HepG2 (cell line): ENCODE results near the gene BIN1.

ENCODE experiments used
- CBFB ChIP-seq: sonication (generic); formaldehyde crosslinking; IDR thresholded peaks from 2 replicates; pipeline ENCODE4 v1.4.0; 2020; ENCODE audit warnings: missing genetic modification reagents
- HMG20B ChIP-seq: conservative IDR thresholded peaks from 2 replicates; pipeline ENCODE4 v1.6.1; 2016; ENCODE audit warnings: missing genetic modification reagents, missing compliant biosample characterization
- HOXA5 ChIP-seq: sonication (generic); formaldehyde crosslinking; IDR thresholded peaks from 2 replicates; pipeline ENCODE4 v1.4.0; 2020; ENCODE audit warnings: missing genetic modification reagents
- POLR2A ChIP-seq, 2 experiments: IDR thresholded peaks; 2 replicates each; pipeline ENCODE4 v1.6.1; 2011; ENCODE audit warnings: low read depth in 2 of 2, low read length in 2 of 2, mild to moderate bottlenecking in 1 of 2, moderate library complexity in 1 of 2; ENCODE audit not compliant: insufficient read depth in 1 of 2
- POLR2AphosphoS5 ChIP-seq: IDR thresholded peaks from 2 replicates; pipeline ENCODE4 v1.6.1; 2012; ENCODE audit warnings: low read depth, low read length
- RXRA ChIP-seq: sonication (generic); formaldehyde crosslinking; IDR thresholded peaks from 2 replicates; pipeline ENCODE4 v1.5.1; 2020; ENCODE audit warnings: missing genetic modification reagents
- TAF15 ChIP-seq: fragments of 200-400 bp; formaldehyde crosslinking; IDR thresholded peaks from one replicate; pipeline ENCODE4 v1.6.1; 2018; ENCODE audit warnings: mild to moderate bottlenecking, low read depth, low read length; ENCODE audit not compliant: poor library complexity, severe bottlenecking
- ZNF354B ChIP-seq: sonication (generic); formaldehyde crosslinking; IDR thresholded peaks from 2 replicates; pipeline ENCODE4 v1.8.0; 2022; ENCODE audit warnings: mild to moderate bottlenecking, missing genetic modification reagents
- ZNF670 ChIP-seq: sonication (generic); formaldehyde crosslinking; IDR thresholded peaks from 2 replicates; pipeline ENCODE4 v1.8.0; 2022; ENCODE audit warnings: mild to moderate bottlenecking, missing genetic modification reagents, borderline replicate concordance
- ZSCAN22 ChIP-seq: sonication (generic); formaldehyde crosslinking; IDR thresholded peaks from 2 replicates; pipeline ENCODE4 v1.4.0; 2020; ENCODE audit warnings: mild to moderate bottlenecking, missing genetic modification reagents
- TF ChIP-seq, protein P1 (sequence below): sonication (generic); formaldehyde crosslinking; IDR thresholded peaks from 2 replicates; pipeline ENCODE4 v1.5.0; 2020; ENCODE audit warnings: mild to moderate bottlenecking, missing genetic modification reagents, moderate library complexity

DNA sequence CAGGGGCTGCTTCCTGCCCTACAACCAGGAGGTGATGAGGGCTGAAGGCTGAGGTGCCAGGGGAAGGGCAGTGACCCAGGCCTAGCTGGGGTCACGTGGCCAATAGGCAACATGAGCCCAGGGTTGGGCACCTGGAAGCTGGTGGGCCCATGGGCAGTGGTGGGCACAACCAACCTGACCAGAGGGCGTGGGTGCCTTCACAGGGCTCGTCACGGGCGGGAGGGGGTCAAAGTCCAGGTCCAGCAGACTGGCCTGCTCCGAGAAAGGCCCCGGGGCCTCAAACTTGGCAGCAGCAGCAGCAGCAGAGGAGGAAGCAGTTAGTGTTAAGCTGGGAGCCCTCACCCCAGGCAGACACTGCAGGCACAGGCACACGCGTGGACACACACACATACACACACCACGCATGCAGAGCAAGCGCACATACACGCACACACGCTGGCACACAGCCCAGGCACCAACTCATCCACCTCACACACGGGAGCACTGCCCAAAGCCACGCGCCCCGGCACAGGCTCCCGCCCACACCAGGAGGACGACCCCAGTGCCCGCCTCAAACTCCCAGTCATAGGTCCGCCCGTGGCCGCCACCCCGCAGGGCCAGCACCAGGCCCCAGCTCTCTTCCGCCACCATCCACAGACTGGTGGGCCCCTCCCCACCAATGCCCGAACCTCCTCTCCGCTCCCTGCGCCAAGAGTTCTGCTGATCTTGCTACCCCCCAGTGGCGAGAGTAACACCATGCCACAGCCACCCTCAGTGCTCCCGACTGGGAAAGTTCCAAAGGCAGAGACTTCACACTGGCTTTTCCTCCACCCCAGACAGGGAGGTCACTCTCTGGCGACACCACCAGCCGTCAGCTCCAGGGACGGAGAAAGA lies 53.0 kb downstream of the BIN1 start:
- TF ChIP-seq ZSCAN22 (CRISPR knock-in tag) = no peak
- TF ChIP-seq HMG20B (CRISPR knock-in tag) = no peak
- no peak for TF ChIP-seq ZNF354B (CRISPR knock-in tag)
- no peak for TF ChIP-seq ZNF670 (CRISPR knock-in tag)
- no peak for TF ChIP-seq TAF15
- no peak for TF ChIP-seq POLR2A (IDR thresholded peaks at IDR 0.05; ENCODE audit: insufficient read depth in 1 of 2, low read depth in 2 of 2, low read length in 2 of 2)
- TF ChIP-seq POLR2AphosphoS5 = no peak
- TF ChIP-seq, protein P1, sequence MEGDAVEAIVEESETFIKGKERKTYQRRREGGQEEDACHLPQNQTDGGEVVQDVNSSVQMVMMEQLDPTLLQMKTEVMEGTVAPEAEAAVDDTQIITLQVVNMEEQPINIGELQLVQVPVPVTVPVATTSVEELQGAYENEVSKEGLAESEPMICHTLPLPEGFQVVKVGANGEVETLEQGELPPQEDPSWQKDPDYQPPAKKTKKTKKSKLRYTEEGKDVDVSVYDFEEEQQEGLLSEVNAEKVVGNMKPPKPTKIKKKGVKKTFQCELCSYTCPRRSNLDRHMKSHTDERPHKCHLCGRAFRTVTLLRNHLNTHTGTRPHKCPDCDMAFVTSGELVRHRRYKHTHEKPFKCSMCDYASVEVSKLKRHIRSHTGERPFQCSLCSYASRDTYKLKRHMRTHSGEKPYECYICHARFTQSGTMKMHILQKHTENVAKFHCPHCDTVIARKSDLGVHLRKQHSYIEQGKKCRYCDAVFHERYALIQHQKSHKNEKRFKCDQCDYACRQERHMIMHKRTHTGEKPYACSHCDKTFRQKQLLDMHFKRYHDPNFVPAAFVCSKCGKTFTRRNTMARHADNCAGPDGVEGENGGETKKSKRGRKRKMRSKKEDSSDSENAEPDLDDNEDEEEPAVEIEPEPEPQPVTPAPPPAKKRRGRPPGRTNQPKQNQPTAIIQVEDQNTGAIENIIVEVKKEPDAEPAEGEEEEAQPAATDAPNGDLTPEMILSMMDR (CRISPR knock-in tag) = no peak
- no peak for TF ChIP-seq HOXA5 (CRISPR knock-in tag)
- TF ChIP-seq RXRA (CRISPR knock-in tag) = no peak
- no peak for TF ChIP-seq CBFB
